ENCODE data around the gene GPC1.

- no peak for TF ChIP-seq POLR2A (IDR thresholded peaks at IDR 0.05)
- TF ChIP-seq, protein P1, sequence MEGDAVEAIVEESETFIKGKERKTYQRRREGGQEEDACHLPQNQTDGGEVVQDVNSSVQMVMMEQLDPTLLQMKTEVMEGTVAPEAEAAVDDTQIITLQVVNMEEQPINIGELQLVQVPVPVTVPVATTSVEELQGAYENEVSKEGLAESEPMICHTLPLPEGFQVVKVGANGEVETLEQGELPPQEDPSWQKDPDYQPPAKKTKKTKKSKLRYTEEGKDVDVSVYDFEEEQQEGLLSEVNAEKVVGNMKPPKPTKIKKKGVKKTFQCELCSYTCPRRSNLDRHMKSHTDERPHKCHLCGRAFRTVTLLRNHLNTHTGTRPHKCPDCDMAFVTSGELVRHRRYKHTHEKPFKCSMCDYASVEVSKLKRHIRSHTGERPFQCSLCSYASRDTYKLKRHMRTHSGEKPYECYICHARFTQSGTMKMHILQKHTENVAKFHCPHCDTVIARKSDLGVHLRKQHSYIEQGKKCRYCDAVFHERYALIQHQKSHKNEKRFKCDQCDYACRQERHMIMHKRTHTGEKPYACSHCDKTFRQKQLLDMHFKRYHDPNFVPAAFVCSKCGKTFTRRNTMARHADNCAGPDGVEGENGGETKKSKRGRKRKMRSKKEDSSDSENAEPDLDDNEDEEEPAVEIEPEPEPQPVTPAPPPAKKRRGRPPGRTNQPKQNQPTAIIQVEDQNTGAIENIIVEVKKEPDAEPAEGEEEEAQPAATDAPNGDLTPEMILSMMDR (IDR thresholded peaks at IDR 0.05): no peak
Observed at GRCh38 chr2:240418311-240418710, 17.2 kb upstream of the GPC1 start.

Measured in right lobe of liver (tissue), 4 donors.